GM21381 (cell line): ENCODE data around the gene EIF4ENIF1.
"Not testable (repeated sequence)": the region's sequence is repeated elsewhere in the genome, so short reads cannot be mapped to it uniquely, and the experiment has no call there.

ENCODE experiments used
- ATAC-seq: cut with Tn5 transposase; IDR thresholded peaks from one replicate; pipeline ENCODE4 v1.9.1; 2021; ENCODE audit warnings: mild to moderate bottlenecking, moderate library complexity; ENCODE audit not compliant: unreplicated experiment

EIF4ENIF1 gene

GRCh38 chr22:31492151-31492550 is 2.5 kb upstream of the EIF4ENIF1 start:
- no peak for ATAC-seq

GRCh38 chr22:31491218-31491962 is 1.7 kb upstream of the EIF4ENIF1 start:
- no peak for ATAC-seq

- peak; percentile 50 for ATAC-seq
Observed at GRCh38 chr22:31490496-31490925, 869 bp upstream of the EIF4ENIF1 start.

GRCh38 chr22:31488988-31489617 is 539 bp downstream of the EIF4ENIF1 start:
- ATAC-seq, result peak; percentile 7

GRCh38 chr22:31488346-31488883 is 1.2 kb downstream of the EIF4ENIF1 start:
- ATAC-seq, result no peak

- no peak for ATAC-seq
Observed at GRCh38 chr22:31486951-31487350, 2.7 kb downstream of the EIF4ENIF1 start.

- not testable (repeated sequence) for ATAC-seq
Observed at GRCh38 chr22:31486369-31486768, 3.3 kb downstream of the EIF4ENIF1 start.

- ATAC-seq, result not testable (repeated sequence)
Observed at GRCh38 chr22:31482470-31482869, 7.2 kb downstream of the EIF4ENIF1 start.

GRCh38 chr22:31481129-31481528 is 8.5 kb downstream of the EIF4ENIF1 start:
- ATAC-seq, result no peak

- ATAC-seq, result peak; percentile 74
Observed at GRCh38 chr22:31477329-31477728, 12.3 kb downstream of the EIF4ENIF1 start.

GRCh38 chr22:31475800-31476199 is 13.8 kb downstream of the EIF4ENIF1 start:
- no peak for ATAC-seq

- ATAC-seq, result no peak
Observed at GRCh38 chr22:31474743-31475142, 14.9 kb downstream of the EIF4ENIF1 start.

- ATAC-seq, result no peak
Observed at GRCh38 chr22:31465307-31465706, 24.3 kb downstream of the EIF4ENIF1 start.

GRCh38 chr22:31461699-31462098 is 27.9 kb downstream of the EIF4ENIF1 start:
- no peak for ATAC-seq

- no peak for ATAC-seq
Observed at GRCh38 chr22:31451709-31452571, 37.7 kb downstream of the EIF4ENIF1 start.

GRCh38 chr22:31449506-31449905 is 40.1 kb downstream of the EIF4ENIF1 start:
- no peak for ATAC-seq

GRCh38 chr22:31448382-31448781 is 41.3 kb downstream of the EIF4ENIF1 start:
- ATAC-seq, result no peak

- no peak for ATAC-seq
Observed at GRCh38 chr22:31447337-31447736, 42.3 kb downstream of the EIF4ENIF1 start.

- ATAC-seq, result no peak
Observed at GRCh38 chr22:31446767-31447166, 42.9 kb downstream of the EIF4ENIF1 start.

GRCh38 chr22:31446208-31446607 is 43.4 kb downstream of the EIF4ENIF1 start:
- no peak for ATAC-seq

- ATAC-seq, result no peak
Observed at GRCh38 chr22:31445642-31446041, 44.0 kb downstream of the EIF4ENIF1 start.
